NCI-H774 (cell line): ENCODE data around the gene P4HB.
"Not testable (repeated sequence)": the region's sequence is repeated elsewhere in the genome, so short reads cannot be mapped to it uniquely, and the experiment has no call there.

Source experiments
- DNase-seq: peaks from one replicate; lab custom pipeline; 2025; lab: John Stamatoyannopoulos, UW

P4HB gene

DNA sequence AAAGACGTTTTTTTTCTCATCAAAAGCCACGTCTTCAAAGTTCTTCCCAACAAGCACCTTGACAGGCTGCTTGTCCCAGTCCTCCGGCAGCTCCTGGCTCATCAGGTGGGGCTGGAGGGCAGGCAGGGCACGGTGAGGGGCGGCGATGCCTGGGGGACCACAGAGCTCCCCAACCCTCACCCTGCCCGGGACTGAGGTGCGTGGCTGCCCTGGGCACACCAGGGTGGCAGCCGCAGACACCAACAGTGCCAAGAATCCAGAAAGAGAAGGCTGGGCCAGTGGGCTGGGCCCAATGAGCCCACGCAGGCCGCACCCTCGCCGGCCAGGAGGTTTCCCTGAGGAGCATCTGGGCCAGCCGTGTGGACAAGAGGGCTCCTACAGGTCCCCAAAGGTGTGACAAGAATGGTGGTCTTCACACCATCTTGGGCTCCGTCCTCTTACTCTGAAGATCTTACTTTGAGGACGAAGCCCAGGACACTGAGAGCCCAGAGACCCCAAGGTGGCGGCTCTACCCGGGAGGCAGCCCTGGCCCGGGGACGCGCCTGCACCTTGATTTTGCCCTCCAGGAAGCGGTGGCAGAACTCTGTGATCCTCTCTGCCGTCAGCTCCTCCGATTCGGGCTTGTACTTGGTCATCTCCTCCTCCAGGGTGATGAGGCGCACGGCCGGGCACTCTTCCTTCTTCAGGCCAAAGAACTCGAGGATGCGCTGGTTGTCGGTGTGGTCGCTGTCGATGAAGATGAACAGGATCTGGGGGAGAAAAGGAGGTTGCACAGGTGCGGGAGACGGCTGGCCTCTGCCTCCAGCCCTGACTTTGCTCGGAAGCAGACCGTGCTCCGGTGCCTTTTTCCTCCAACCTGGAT lies 14.2 kb downstream of the P4HB start:
- DNase-seq = no peak

DNA sequence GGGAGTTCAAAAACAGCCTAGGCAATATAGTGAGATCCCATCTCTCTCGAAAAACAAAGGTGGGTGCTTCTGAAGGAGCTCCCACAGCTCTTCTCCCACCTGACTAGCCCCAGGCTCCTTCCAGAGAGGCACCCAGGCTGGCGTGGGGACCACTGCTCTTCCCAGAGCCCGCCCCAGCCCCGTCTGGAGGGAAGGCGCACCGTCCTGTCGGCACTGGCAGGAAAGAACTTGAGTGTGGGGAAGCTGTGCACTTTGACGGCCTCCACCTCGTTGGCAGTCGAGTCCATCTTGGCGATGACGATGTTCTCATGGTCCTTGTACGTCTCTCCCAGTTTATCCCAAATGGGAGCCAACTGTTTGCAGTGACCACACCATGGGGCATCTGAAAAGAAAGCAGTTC lies 15.0 kb downstream of the P4HB start:
- DNase-seq = no peak

DNA sequence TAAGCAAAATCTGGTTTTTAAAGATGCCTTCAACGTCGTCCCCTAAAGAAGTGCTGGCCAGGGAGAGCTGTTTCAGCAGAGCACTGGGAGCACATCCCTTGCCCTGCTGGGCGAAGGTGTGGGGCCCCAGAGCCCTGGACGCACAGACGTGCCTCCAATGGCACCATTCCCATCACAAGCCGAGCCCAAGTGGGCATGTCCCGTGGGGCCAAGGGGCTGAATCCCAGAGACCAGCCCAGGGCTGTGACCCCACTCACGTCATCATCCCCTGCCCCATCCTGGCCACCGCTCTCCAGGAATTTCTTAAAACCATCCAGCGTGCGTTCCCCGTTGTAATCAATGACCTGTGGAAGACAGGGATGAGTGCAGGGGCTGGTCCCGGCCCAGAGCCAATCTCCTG lies 15.4 kb downstream of the P4HB start:
- no peak for DNase-seq

DNA sequence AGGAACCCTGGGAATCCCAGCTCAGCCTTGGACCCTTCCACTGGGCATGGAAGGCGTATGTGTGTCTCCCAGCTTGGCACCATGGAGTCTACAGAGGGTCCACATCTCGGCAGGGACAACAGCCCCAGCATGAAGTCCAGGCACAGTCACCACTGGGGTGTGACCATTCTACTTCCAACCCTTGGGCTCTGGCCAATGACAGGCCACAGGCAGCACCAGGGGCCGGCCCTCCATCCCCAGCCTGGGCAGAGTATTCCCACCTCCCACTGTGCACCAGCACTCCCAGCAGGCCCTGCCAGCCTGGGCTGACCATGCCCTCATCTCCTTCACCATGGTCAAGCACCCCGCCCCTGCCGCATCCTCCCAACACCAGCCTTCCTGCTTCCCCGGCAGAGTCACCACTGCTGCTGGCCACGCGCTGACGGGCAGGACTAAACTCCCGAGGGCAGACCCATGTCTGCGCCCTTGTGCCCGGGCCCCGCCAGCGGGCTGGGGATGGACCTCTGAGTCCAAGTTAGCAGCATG lies 15.9 kb downstream of the P4HB start:
- no peak for DNase-seq

DNA sequence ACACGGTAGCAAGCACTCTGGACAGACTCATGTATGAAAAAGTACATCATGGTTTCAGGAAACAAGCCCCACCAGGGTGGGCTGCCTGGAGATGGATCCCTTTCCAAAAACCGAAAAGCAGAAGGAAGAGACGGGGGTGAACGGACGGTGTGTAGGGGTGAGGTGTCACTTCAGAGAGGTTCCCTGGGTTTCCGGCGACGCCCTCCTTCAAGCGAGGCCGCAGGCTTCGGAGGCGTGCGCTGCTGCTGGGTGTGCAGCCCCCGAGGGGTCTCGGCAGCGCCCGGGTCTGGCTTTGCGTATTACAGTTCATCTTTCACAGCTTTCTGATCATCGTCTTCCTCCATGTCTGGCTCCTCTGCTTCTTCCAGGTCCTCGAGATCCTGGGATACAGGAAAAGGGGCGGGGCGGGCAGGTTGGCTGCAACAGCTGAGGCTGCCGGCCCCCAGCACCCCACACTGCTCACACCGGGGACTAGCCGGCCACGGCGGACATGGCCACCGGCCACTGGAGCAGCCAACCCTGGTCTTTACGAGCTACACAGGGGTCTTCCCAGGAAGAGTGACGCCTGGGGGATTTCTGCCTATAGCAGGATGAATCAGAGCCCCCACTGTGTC lies 16.5 kb downstream of the P4HB start:
- DNase-seq = no peak

DNA sequence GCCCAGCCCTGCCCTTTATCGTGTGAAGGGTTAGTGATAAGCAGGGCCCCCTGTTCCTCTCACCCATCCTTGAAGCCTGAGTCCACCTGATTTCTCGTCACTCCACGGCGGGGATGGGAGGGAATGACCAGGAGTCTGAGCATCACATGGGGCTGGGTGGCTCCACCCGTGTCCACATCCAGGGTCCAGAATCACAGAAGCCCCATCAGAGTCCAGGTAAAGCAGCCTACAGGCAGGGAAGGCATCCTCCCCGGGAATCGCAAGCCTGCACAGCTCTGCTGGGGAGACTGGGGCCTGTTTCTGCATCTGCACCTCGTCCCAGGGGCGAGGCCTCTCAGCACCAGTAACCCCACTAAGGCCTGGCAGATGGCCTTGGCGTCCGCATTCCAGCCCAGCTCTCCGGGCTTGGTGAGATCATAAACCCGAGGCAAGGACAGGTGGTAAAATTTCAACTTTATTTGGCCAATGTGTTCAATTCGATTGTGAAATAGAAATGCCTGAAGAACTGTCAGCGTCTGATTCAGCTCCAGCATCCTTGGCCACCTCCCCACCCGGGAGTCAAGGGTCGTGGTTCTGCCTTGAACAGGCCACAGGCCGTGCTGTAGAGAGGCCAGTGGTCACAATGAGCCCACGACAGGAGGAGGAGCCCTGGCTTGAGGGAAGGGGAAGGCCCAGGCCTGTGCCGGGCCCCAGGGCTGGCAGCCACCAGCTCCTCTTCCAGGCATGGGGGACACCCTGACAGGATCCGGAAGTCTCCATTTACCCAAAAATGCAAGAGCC lies 17.4 kb downstream of the P4HB start:
- no peak for DNase-seq

DNA sequence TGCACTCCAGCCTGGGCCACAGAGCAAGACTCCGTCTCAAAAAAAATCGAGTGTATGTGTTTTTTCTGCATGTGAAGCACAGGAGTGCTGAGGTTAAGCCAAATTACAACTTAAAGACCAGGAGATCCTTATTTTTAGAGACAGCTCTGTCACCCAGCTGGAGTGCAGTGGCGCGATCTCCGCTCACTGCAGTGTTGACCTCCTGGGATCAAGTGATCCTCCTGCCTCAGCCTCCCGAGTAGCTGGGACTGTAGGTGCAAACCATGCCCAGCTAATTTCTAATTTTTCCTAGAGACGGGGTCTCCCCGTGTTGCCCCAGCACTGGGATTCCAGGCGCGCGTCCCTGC lies 18.0 kb downstream of the P4HB start:
- no peak for DNase-seq

DNA sequence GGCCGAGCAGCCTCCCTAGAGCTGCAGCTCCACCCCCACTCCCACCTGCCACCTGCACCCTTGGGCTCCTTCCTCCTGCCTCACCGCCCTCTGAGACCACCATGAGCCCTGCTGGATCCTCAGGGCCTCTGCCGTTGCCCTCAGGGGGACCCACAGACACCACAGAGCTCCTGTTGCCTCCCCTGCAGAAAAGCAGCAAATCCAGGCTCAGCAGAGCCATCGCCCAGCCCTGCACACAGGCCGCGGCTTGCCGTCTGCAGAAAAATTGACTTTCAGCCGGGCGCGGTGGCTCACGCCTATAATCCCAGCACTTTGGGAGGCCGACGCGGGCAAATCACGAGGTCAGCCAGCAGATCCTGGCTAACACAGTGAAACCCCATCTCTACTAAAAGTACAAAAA lies 18.5 kb downstream of the P4HB start:
- no peak for DNase-seq

DNA sequence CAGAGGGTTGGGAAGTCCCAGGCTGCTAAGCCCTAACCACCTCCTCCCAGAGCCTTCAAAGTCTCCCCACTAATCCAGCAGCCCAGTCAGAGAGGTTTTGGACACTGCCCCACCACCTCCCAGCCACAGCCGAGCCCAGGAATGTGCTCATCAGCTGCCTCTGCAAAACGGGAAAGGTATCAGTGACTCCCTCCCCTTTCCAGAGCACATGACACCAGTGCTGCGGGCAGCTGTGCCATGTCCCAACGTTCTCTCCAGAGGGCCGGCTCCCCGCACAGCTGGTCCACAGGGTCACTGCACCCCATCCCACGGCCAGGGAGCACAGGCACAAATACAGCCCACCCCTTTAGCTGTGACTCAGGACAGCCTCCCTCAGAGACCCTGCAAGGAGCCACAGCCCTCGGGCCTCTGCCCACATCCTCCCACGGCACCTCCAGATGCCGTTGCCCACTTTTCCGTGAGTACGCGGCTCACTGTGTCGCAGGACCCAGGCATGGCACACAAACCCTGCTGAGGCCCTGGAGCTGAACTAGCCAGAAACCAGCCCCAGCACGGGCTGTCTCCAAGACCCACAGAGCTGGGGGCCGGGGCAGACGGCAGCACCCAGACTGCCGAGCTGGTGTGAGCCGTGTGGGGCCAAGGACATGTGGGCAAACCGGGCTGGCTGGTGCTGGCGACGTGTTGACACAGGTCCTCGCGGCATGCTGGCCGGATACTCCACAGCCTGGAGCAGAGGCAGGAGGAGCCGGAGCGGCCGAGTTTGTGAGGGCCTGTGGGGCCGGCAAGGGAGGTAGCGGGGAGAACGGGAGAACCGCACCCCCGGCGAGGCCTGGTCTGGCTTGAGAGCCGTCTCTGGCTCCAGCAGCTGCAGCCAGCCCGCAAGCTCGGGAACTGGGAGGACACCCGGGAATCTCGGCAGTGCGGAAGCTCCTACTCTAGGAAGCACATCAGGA lies 19.2 kb downstream of the P4HB start:
- no peak for DNase-seq

DNA sequence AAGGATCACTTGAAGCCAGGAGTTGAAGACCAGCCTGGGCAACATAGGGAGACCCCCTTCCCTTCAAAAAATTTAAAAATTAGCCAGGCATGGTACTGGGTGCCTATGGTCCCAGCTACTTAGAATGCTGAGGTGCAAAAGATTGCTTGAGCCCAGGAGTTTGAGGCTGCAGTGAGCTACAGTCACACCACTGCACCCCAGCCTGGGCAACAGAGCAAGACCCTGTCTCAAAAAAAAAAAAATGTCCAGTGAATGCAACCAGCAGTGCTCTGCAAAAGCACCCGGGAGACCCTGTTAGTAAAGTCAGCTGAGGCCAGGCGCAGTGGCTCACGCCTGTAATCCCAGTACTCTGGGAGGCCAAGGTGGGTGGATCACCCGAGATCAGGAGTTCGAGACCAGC lies 20.3 kb downstream of the P4HB start:
- DNase-seq = not testable (repeated sequence)

DNA sequence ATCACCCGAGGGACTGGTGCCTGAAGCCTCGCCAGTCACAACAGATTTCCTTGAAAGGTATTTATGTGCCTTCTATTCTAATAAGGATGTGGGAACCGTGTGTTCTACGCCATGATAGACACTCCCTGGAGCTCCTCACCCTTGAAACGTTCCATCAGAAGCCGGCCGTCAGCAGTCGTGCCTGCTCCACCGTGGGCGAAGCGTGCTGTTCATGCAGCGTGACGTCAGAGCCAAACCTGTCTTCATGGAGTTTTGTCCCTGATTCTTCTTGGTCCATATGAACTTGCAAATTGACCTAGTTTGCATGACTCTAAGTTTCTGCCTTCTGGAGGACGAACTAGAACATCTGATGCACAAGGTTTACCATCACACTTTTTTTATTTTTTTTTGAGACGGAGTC lies 21.0 kb downstream of the P4HB start:
- DNase-seq = no peak

DNA sequence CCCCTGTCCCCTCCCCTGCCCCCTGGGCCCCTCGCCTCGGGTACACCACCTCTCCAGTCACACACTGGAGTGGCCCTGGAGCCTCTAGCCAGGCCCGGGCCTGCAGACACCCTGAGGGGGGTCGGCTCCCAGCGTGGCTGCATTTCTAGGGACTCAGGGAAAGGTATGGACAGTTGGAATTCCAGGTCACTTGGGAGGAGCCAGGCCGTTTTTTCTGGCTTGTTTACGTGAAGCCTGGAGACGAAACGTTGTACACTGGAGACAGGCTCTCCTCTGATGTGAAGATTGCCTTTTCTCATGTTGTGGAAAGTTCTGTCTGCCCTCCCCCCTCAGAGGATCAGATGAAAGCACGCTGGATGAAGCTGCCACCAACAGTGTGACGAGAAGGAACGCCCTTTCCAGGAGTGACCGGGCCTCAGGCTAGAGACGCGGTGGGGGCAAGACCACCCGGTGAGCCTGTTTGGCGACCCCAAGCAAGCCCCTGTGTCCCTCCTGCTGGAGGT lies 21.5 kb downstream of the P4HB start:
- no peak for DNase-seq

DNA sequence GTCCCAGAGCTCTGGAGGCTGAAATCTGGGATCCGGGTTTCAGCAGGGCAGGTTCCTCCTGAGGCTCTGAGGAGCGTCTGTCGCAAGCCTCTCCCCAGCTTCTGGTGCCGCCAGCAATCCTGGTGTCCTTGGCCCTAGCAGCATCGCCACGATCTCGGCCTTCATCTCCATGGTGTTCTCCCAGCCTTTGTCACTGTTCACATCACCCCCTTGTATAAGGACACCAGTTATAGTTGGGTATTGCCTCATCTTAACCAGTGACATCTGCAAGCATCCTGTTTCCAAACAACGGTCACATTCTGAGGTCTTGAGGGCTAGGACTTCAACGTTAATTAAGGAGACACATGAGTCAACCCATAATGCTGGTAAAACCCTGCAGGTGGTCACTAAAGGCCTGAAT lies 22.7 kb downstream of the P4HB start:
- no peak for DNase-seq

DNA sequence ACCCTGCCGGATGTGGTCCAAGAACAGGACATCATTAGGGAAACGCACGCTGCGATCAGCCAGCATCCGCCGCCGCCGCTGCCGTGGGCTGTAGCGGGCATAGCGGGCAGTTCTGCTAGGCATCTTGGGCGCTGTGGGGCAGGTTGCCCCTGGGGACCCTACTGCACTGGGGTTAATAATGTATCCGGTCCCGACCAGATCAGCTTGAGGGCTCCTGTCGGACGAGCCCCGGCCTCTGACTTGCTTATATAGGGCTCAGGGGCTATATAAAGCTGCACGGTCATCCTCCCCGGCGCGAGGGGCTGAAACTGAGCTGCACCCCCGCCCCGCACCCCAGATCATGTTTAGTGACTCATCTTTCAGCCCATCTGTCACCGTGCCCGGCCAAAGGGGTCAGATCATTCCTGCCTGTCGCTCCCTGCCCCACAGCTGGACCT lies 25.5 kb downstream of the P4HB start, which contains the start of gene PPP1R27:
Gene PPP1R27, minus strand, starts transcription at position 220 of the 437 bp plus-strand sequence. Its CDS starts 97 bp downstream, at position 123.
- no peak for DNase-seq

DNA sequence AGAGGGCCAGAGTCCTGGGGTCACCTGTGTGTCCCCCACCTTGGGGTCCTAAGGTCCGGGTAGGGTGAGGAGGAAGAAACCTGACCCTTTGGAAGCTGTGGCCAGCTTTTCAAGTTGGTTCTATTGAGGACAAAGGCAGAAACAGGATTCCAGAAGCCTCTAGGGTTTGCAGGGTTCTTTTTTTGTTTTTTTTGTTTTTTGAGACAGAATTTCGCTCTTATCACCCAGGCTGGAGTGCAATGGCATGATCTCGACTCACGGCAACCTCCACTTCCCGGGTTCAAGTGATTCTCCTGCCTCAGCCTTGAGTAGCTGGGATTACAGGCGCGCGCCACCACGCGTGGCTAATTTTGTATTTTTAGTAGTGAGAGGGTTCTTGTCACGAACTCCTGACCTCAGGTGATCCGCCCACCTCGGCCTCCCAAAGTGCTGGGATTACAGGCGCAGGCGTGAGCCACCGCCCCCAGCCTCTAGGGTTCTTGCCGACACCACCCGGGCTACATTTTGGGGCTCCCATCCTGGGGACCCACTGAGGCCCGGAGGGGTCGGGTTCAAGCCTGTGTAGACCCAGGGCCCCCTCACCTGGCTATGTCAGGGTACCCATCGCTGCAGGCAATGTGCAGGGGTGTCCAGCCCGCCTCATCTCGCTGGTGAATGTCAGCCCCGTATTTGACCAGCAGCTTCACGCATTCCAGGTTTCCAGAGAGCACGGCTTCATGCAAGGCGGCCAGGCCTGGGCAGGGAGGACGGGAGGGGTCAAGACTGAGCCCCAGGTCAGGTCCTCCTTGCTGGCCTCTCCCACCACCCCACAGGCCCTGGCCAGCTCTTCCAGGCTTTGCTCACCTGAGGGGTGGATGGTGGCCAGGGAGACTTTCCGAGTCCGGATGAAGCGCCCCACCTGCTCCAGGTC lies 26.2 kb downstream of the P4HB start:
- DNase-seq = no peak

DNA sequence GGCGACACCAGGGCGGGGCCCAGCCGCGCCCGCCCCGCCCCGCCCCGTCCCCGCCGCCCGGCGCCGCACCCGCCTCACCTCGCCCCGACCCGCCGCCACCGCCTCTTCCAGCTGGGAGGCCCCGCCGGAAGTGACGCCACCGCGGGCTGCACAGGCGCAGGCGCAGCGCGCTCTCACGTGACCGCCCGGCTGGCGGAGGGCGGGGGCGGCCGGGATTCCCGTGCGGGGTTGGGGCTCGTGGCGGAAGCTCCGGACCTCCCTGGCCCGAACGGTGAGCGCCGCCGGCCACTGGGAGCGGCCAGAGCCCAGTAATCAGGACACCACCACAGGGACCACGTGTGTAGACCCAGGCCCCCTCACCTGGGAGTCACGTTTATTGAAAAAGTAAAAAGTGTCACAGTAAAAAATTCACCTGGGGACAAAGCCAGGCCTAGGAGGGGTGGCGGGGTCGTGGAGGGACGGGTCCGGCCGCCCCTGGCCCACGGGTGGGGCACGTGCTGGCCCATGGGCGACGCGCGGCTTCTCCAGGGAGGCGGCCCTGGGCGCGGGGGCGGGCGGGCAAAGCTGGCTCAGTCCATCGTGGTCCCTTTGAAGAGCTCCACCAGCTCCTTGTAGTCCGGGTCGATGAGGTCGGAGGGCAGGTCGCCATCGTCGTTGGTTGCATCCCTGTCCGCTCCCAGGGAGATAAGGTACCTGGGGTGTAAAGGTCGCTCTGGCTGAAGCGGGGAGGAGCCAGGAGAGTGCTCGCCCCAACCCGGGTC lies 27.0 kb downstream of the P4HB start, which contains the start of gene MCRIP1:
Gene MCRIP1, minus strand, starts transcription at position 132 of the 761 bp plus-strand sequence. CDS start 8,785 bp downstream, outside the sequence.
- peak; percentile 99 for DNase-seq

DNA sequence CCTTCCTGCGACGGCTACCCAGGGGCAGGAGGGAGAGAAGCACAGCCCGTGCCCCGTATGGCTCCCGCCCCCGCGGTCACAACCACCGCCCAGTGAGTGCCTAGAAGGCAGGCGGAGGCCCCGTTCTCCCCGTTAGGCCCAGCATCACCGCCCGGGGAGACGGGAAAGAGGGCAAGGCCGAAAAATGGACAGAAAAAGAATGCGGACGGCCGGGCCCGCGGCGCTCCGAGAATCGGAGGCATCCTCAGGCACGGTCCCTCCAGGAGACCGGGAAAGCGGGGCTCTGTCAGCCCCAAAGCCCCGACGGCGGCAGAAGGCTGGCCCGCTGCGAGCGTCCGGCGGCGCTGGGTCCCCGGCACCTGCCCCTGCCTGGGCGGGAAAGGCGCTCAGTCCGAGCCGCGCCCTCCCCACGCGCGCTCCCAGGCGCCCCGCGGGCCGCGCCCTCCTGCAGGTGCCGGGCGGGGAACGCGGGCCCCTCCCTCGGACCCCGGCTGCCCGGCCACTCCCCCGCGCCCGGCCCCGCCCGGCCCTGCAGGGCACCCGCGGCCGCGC lies 27.7 kb downstream of the P4HB start:
- no peak for DNase-seq

DNA sequence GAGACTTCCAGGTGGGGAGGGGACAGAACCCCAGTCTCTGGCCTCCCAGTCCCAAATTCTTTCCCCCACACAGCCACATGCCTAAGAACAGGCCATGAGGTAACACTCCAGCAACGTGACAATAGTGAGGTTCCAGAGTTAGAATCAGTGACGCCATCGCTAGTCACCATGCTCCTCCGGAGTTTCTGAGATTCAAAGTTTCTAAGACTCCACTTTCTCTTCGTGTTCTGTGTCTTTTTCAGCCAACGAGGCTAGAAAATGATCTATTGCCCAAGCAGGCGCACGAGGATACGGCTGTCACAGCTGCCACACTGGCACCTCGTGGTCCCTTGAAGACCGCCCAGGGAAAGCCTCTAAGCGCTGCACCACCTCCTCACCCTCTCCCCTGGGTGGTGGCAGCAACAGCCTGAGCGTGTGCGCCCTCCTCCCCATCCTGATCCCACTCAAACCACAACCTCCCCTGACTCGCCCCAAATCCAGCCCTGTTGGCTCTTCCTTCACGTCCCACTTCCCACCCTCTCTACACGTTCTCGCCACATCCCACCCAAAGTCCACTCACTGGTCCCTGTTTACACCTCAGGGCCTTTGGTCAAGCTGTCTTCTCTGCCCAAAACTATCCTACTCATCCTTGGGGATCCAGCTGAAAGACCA lies 28.3 kb downstream of the P4HB start:
- no peak for DNase-seq
